ENCODE results near the gene MAP7.
"Not testable (repeated sequence)": the region's sequence is repeated elsewhere in the genome, so short reads cannot be mapped to it uniquely, and the experiment has no call there.

Gene MAP7

GRCh38 chr6:136501096-136501495, 49.1 kb downstream of the MAP7 start:
- DNase-seq, result no peak

- DNase-seq, result no peak
Observed at GRCh38 chr6:136500414-136500813, 49.8 kb downstream of the MAP7 start.

GRCh38 chr6:136499370-136499769, 50.9 kb downstream of the MAP7 start:
- DNase-seq, result no peak

- not testable (repeated sequence) for DNase-seq
Observed at GRCh38 chr6:136496449-136496848, 53.8 kb downstream of the MAP7 start.

GRCh38 chr6:136494710-136495109, 55.5 kb downstream of the MAP7 start:
- no peak for DNase-seq

GRCh38 chr6:136494059-136494458, 56.2 kb downstream of the MAP7 start:
- DNase-seq, result no peak

GRCh38 chr6:136492409-136492808, 57.8 kb downstream of the MAP7 start:
- DNase-seq, result no peak

- DNase-seq, result no peak
Observed at GRCh38 chr6:136491754-136492153, 58.5 kb downstream of the MAP7 start.

- DNase-seq, result no peak
Observed at GRCh38 chr6:136491251-136491650, 59.0 kb downstream of the MAP7 start.

GRCh38 chr6:136489689-136490033, 60.6 kb downstream of the MAP7 start:
- not testable (repeated sequence) for DNase-seq

GRCh38 chr6:136487759-136488425, 62.3 kb downstream of the MAP7 start:
- DNase-seq, result no peak

- no peak for DNase-seq
Observed at GRCh38 chr6:136486357-136486756, 63.9 kb downstream of the MAP7 start.

- DNase-seq, result no peak
Observed at GRCh38 chr6:136483906-136484305, 66.3 kb downstream of the MAP7 start.

- not testable (repeated sequence) for DNase-seq
Observed at GRCh38 chr6:136483005-136483404, 67.2 kb downstream of the MAP7 start.

- no peak for DNase-seq
Observed at GRCh38 chr6:136477548-136477947, 72.7 kb downstream of the MAP7 start.

GRCh38 chr6:136475686-136476085, 74.5 kb downstream of the MAP7 start:
- no peak for DNase-seq

- no peak for DNase-seq
Observed at GRCh38 chr6:136474241-136474640, 76.0 kb downstream of the MAP7 start.

GRCh38 chr6:136471922-136472321, 78.3 kb downstream of the MAP7 start:
- DNase-seq, result no peak

- DNase-seq, result no peak
Observed at GRCh38 chr6:136471372-136471771, 78.8 kb downstream of the MAP7 start.

- no peak for DNase-seq
Observed at GRCh38 chr6:136470044-136470443, 80.2 kb downstream of the MAP7 start.

GRCh38 chr6:136469154-136469553, 81.1 kb downstream of the MAP7 start:
- no peak for DNase-seq

- DNase-seq, result no peak
Observed at GRCh38 chr6:136468711-136469110, 81.5 kb downstream of the MAP7 start.

- DNase-seq, result no peak
Observed at GRCh38 chr6:136467186-136467585, 83.0 kb downstream of the MAP7 start.

GRCh38 chr6:136466777-136467176, 83.4 kb downstream of the MAP7 start:
- DNase-seq, result no peak

- DNase-seq, result no peak
Observed at GRCh38 chr6:136465766-136466303, 84.4 kb downstream of the MAP7 start.

Data from CD4-positive, alpha-beta T cell treated with Interferon alpha-2 for 1 hour (primary cell).